Activated CD4-positive, CD25-positive, alpha-beta regulatory T cell (primary cell): ENCODE results near the gene GGN.
"Not testable (repeated sequence)": the region's sequence is repeated elsewhere in the genome, so short reads cannot be mapped to it uniquely, and the experiment has no call there.

Experiments
- DNase-seq, 4 experiments: peaks; one replicate each; lab custom pipeline; 2025; lab: John Stamatoyannopoulos, UW

The GGN gene

DNA sequence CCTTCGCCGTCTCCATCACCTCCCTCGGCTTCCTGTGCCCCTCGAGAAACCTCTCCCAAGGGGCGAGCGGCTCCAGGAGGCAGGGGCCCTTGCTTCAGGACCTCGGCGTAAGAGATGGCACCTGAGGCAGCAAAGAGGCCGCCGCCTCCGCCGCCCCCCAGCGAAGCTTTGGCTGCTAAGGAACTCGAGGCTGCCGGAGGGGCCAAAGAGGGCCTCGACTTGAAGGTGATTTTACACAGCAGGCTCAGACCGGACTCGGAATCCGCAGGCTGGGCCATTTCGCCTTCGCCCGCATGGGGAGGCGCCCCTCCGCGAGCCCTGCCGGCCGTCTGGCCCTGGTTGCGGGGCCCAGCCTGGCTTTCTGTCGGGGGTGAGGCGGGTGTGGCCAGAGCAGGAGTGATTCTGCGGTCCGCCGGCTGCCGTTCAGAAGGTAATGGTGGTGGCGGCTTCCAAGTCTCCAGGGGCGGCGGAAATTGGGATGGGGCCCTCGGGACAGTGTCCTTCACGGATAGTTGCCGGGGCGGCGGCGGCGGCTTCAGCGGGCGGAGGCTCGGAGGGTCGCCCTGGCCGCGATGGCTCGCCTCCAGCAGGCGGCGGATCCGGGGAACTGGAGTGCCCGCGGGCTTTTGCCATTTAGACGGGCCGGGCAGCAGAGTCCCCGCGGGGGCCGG, 1.4 kb downstream of the GGN start:
- no peak for DNase-seq

DNA sequence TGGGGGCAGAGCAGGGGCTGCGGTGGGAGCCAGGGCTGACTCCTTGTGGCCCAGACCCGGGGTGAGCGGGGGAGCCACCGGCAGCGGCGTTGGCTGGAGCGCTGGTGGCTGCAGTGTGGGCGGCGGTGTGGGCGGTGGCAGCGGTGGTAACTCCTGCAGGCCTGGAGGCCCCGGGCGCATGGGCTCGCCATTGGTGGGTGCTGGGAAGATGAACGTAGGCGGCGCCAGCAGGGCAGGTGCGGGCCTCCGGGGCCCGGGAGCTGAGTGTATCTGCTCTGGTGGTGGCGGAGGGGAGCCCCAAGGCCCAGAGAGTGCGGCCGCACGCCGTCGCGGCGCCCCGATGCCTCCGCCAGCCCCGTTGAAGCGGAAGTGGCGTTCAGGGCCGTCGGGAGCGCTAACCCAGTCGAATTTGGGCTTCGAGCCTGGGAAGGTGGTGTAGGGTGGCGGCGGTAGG, 2.0 kb downstream of the GGN start:
- DNase-seq: no peak

DNA sequence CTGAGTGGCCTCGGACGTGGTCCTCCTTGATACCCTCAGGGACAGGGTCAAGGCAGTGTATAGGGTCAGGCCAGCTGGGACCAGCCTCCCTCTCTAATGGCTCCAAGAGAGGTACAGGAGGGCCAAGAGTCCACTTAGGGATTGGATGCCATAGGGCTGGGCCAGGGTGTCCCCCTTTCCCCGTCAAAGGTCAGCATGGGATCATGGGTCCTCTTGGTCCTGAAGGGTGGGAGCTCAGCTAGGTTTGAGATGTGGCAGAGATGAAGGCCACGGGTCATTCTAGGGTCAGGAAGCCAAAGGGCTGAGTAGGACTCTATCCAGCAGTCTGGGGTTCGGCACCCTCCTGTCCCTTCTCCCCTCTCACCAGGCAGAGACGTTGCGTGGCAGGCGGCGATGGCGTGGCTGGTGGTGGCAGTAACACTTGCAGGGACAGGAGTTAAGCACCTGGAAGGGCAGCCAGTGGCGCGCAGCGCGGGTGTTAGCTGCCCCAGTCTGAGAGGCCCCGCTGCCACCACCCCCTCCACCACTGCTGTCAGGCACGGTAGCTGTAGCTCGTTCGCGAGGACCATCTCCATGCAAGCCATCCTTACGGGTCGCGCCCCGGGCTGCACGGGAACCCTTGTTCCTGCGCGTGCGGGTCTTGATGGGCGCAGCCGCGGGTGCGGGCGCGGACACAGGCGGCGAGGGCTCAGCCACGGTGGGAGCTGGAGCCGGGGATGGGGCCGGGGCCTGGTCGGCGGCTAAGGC, 2.6 kb downstream of the GGN start:
- DNase-seq: no peak

DNA sequence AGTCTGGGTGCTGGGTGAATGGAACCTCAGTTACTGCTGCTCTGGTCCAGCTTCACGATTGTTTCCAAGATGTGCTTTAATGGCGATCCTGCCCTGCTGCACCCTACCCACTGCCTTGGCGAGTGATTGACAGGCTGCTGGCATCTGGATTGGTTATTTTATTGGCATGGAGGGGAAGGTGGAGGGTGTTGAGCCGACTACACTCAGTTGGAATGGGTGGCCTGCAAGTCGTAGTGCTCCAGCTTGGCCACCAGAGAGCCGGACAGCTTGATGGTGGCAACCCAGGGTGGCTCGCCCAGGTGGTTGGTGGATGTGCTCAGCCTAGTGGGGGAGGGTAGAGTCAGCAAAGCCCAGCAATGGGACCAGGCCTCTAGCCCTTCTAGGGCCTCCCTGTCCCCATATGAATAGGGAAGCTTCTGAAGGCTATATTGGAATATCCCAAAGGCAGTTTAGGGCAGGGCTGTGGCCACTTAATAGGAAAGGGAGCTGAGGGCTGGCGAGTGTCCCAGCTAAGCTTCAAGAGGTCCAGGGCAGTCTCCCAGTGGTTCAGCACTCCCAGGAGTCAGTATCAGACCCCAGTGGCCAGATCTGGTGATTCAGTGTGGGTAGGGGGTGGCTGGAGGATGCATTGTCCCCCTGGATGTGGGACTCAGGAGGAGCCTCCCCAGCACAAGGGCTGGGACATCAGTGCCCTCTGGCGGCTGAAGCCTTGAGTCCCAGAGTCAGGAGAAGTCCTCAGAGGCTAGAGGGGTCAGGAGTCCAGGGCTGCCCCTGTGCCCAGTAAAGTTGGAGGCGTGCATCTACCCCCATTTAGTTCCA, 3.4 kb downstream of the GGN start:
- DNase-seq: no peak

DNA sequence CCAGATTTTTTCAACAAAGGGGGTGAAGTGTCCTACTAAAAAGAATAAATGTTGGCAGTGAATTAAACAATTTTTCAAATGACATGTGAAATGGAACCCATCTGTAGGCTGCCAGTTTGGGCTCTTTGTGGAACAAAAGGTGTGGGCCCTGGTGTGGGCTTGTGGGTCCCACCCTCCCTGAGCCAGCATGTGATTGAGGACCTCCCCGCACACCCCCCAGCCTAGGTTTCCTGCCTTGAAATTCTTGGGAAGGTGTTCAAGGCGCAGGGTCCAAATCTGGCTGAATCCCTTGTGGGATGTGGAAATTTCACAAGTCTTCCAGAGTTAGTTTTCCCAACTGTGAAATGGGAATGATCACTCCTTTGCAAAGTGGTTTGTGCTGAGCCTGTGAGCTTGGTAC, 4.1 kb downstream of the GGN start:
- DNase-seq: no peak

DNA sequence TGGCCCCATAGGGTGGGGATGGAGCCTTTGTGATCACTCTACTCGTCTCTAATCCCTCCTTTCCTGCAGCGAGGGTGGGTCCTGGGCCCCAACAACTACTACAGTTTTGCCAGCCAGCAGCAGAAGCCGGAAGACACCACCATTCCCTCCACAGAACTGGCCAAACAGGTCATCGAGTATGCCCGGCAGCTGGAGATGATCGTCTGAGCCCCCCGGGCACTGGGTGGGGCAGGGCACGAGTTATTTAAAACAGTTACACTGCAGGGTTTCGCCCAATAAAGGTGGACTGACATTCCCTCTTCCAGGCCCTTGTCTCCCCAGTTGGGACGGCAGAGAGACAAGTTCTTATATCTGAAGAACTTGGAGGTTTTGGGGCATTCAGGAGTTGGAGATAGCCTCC, 4.7 kb downstream of the GGN start:
- no peak for DNase-seq

DNA sequence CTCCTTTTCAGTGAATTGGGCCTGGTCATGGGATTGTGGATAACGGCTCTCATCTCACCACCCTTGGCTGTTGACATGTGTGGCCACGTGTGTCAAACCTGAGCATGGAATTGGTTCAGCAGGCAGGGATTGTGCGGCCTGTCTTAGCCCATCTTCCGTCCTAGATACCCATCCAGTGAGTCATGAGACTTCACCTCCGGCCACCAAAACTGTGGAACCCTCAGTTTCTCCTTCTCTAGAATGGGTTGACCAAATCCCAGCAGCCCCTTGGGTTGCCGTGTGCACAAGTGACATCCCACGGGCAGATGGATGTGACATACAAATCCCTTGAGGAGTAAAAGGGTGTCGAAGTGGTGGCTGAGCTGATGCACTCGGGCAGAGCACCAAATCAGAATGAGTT, 6.7 kb downstream of the GGN start:
- DNase-seq: no peak

DNA sequence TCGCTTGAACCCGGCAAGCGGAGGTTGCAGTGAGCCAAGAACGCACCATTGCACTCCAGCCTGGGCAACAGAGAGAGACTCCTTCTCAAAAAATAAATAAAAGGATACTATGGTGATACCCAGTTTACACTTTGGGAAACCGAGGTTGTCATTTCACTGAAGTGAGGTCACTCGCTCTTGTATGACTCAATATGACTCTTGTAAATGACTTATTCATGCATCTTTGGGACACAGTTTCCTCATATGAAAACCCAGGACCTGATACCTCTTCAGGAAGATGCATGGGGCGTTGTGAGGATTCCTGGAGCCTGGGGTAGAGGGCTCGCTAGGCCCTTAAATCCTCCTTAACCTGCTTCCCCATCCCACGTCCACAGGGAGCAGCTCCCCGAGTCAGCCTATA, 9.0 kb downstream of the GGN start:
- DNase-seq: no peak

DNA sequence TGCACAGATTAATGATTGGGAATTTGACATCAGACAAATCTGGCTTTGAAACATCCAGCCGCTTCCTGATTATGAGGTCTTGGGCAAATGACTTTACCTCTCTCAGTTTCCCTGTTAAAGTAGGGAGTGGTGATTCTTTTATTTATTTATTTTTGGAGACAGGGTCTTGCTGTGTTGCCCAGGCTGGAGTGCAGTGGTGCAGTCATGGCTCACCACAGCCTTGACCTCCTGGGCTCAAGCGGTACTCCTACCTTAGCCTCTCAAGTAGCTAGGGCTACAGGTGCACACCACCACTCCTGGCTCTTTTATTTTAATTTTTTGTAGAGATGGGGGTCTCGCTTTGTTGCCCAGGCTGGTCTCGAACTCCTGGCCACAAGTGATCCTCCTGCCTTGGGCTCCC, 10.8 kb downstream of the GGN start:
- no peak for DNase-seq

DNA sequence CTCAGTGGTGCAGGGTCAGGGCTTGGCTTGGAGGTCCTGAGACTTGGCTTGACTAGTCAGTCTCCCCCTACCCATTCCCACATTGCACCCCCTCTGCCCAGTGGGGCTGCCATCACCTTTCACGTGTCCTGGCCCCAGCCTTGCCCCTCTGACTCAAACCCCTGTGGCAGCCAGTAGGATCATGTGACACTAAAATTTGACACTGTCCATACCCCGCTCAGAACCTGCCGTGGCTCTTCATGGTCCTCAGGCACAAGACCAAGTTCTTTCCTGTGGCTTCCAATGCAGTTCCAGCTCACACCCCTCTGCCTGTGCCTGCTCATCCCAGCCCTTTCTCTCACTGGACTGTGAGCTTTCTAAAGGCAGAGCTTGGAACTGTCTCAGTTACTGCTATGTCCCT, 11.3 kb downstream of the GGN start:
- DNase-seq: no peak

DNA sequence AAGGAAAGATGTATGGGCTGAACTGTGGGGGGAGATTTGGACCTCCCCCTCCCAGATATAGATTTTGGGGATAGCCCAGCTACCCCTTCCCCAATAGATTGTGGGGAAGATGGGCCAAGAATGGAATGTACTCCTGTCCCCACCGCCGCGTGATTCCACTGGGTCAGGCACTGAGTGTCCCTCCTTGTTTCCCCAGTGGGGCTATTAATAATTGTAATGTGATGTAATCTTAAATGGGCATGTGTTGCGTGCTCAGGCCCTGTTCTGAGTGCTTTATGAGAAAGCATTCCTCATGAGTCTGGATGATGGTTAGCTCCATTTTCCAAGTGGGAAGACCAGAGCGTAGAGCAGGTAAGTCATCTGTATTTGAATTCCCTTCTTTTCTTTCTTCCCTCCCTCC, 12.1 kb downstream of the GGN start:
- DNase-seq: no peak

DNA sequence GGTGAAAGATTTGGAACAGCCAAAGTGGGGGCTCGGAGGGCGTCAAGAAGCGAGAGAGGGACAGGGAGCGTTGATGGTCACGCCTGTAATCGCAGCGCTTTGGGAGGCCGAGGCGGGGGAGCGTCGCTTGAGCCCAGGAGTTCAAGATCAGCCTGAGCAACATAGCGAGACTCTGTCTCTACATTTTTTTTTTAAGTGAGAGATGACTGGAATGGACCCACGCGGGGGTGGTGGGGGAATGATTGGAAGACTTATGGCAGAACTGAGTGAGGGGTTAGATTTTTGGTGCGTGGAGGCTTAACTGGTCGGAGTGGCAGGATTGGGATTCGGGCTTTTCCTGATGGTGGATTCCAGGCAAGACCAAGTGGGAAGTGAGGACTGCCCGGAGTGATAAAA, 12.7 kb downstream of the GGN start:
- DNase-seq: no peak

DNA sequence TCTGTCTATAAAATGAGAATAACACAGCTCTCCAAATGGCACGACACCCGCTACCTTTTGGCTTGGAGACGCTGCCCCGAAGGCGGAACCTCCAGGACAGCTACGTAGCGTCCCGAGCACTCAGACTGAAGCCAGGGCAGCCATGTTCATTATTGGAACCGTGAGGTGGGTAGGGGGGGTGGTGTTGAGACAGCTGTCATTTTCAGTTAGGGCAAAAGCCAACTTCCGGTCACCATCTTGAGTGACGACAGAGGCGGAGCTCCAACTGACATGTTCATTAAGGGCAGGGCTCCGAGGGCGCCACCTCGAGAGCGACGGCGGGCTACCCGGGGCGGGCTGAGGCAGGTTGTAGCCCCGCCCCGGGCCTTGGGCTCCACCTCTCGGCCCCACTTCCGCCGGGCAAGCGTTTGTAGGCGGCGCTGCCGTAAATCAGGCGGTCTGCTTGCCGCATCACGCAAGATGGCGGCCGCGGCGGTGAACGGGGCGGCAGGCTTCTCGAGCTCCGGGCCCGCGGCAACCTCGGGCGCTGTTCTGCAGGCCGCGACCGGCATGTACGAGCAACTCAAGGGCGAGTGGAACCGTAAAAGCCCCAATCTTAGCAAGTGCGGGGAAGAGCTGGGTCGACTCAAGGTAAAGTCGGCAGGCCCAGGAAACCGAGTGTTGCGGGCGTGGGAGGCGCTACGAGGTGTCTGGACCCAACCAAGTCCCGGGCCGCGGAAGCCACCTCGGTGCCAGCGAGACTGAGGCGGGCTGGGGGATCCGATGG, 13.3 kb downstream of the GGN start, which contains the start of gene PSMD8:
Gene PSMD8, plus strand, starts transcription at position 240 of the 766 bp plus-strand sequence. Its CDS starts 31 bp downstream, at position 271.
- peak; percentile 90 to 98 (median 96) for DNase-seq

DNA sequence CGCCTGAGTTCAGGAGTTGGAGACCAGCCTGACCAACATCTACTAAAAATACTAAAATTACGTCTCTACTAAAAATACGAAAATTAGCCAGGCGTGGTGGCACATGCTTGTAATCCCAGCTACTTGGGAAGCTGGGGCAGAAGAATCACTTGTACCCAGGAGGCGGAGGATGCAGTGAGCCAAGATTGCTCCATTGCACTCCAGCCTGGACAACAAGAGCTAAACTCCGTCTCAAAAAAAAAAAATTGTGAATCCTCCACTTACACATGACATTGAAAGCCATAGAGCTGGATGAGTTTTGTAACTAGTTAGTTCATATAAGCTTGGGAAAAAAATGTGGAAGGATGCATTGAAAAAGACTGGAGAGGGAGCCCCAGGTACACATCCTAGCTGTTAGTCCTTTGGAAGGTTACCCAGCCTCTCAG, 13.9 kb downstream of the GGN start:
- DNase-seq: no peak

DNA sequence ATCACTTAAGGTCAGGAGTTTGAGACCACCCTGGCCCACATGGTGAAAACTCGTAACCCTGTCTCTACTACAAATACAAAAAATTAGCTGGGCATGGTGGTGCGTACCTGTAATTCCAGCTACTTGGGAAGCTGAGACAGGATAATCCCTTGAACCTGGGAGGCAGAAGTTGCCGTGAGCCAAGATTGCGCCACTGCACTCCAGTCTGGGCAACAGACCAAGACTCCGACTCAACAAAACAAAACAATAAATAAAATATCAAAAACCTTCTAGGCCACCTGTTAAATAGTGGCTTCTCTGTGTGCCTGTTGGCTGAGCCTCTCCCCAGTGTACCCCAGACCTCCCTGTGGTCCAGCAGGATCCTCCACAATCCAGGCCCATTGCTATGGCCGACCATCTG, 16.8 kb downstream of the GGN start:
- DNase-seq: no peak

DNA sequence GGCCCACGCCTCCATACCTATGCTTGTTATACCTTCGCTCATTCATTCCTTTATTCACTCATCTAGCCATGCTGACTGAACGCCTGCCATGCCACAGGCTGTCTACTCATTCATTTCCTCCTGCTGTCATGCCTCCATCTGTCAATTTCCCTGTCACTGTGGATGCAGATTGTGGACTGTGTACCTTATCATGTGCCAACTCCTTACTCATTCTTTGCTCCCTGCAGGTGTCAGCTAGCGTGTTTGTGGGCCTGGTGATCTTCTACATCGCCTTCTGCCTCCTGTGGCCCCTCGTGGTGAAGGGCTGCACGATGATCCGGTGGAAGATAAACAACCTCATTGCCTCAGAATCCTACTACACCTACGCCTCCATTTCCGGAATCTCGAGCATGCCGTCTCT, 17.5 kb downstream of the GGN start:
- DNase-seq: no peak

DNA sequence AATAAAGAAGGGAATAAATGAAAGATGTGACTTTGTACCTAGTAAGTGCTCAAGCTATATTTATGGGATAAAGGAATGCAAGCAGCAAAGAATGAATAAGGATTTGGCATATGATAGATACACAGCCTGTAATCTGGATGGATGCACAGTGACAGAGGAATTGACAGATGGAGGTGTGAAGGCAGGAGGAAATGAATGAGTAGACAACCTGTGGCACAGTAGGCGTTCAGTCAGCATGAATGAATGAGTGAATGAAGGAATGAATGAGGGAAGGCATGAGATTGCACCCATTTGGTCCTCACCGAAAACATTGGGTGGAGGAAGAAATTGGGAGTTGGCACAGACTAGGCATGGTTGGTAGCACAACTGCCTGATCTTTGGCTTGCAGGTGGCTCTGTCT, 18.2 kb downstream of the GGN start:
- DNase-seq: no peak

DNA sequence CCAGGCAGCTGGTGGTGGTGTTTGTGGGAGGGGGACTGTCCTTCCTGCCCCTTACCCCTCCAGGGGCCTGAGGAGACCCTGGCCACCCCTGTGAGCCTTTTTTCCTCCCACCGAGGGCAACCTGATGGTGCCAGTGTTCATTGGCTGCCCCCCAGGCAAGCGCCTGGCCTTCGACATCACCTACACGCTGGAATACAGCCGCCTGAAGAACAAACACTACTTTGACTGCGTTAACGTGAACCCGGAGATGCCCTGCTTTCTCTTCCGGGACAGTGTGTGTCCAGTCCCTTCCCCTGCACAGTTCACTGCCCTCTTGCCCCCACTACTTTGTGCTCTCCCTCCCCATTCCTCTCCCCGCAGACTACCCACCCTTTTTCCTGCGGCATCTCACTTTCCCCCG, 20.8 kb downstream of the GGN start:
- no peak for DNase-seq

DNA sequence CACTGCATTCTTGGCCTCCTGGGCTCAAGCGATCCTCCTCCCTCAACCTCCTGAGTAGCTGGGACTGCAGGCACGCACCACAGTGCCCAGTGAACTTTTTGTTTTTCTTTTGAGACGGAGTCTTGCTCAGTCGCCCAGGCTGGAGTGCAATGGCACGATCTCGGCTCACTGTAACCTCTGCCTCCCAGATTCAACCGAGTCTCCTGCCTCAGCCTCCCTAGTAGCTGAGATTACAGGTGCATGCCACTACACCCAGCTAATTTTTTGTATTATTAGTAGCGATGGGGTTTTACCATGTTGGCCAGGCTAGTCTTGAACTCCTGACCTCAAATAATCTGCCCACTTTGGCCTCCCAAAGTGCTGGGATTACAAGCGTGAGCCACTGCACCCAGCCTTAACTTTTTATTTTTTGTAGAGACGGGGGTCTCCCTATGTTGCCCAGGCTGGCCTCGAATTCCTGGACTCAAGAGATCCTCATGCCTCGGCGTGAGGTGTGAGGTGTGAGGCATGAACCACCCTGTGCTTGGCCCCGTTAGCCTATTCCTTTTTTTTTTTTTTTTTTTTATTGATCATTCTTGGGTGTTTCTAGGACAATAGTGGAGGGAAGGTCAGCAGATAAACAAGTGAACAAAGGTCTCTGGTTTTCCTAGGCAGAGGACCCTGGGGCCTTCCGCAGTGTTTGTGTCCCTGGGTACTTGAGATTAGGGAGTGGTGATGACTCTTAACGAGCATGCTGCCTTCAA, 24.7 kb downstream of the GGN start:
- not testable (repeated sequence) for DNase-seq

DNA sequence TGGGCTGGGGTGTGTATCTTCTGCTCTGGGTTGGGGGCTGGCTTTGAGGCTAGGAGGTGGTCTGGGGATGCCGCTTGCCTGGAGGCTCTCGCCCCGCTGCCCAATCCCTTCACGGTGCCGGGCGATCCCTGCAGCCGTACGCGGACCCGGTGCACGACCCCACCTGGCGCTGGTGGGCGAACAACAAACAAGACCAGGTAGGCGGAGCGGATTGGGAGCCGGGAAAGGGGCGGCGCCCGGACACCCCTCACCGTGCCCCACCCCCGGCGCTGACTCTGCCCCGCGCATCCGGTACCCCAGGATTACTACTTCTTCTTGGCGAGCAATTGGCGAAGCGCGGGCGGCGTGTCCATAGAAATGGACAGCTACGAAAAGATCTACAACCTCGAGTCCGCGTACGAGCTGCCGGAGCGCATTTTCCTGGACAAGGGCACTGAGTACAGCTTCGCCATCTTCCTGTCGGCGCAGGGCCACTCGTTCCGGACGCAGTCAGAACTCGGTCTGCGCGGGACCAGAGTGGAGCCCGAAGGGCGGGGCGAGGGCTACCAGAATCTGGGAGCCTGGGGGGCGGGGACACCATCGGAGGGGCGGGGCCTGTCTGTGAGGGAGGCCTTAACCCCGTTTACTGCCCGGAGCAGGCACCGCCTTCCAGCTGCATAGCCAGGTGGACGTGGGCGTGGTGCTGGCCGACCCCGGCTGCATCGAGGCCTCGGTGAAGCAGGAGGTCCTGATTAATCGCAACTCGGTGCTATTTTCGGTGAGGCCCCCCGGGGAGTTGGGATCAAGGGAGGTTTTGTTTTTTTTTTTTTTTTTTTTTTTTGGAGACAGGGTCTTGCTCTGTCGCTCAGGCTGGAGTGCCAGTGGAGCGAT, 25.5 kb downstream of the GGN start:
- peak; percentile 18 to 64 (median 40) for DNase-seq
